HG03469 (cell line): ENCODE measurements around the gene FEM1B.

Experiments used
- ATAC-seq: cut with Tn5 transposase; IDR thresholded peaks from one replicate; pipeline ENCODE4 v1.9.1; 2021; ENCODE audit warnings: mild to moderate bottlenecking, moderate library complexity, moderate number of reproducible peaks; ENCODE audit not compliant: unreplicated experiment

The FEM1B gene

DNA sequence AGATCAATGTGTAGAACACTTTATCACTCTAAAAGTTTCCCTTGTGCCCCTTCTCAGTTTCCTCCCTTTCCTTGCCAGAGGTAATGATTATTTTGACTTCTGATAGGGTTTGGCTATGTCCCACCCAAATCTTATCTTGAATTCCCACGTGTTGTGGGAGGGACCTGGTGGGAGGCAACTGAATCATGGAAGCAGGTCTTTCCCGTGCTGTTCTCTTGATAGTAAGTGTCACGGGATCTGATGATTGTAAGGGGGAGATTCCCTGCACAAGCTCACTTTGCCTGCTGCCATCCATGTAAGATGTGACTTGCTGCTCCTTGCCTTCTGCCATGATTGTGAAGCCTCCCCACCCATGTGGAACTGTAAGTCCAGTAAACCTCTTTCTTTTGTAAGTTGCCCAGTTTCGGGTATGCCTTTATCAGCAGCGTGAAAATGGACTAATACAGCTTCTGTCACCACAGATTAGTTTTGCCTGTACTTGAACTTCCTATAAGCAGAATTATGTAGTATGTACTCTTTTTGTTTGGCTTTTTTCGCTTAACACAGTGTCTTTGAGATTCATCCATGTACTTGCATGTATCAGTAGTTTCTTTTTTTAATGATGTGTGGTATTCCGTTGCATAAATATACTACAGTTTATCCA is 7.2 kb downstream of the FEM1B start:
- ATAC-seq, result no peak

DNA sequence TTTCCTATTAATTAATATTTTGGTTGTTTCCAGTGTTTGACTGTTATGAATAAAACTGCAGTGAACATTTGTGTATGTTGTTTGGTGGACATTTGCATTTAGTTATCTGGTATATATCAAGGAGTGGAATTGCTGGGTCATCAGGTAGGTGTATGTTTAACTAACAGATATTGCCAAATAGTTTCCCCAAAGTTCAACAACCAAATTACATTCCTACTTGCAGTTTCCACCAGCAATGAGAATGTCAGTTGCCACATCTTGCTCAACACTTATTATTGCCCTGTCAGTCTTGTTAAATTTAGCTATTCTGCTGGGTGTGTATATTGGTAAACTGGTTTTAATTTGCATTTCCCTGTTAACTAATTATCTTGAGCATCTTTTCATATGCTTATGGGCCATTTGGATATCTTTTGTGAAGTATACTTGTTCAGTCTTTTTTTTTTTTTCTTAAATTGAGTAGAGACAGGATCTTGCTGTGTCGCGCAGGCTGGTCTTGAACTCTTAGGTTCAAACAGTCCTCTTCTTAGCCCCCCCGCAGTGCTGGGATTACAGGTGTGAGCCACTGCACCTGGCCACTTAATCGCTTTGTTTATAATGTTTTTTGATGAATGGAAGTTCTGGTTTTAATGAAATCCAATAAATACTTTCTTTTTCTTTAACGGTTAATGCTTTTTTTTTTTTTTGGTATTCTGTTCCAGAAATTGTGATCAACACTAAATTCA is 7.9 kb downstream of the FEM1B start:
- no peak for ATAC-seq

- no peak for ATAC-seq
Measured at GRCh38 chr15:68286256-68286655, 8.7 kb downstream of the FEM1B start.

DNA sequence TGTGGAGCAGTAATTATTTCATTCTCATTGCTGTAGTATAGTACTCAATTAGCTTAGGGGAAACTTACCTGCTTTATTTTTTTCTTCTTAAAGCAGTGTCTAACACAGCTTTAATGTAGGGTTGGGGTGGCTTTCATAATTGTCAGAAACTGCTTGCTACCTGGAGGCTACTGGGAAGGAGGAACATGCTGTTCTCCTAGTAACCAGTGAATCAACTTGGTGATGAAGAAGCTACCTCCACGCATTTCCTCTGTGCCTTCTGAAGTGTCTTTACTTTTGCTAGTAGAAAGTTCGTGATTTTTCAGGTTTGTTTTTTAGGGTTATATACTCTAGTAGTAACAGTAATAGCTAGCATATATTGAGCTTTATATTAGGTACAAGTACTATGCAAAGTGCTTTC is 11.5 kb downstream of the FEM1B start:
- no peak for ATAC-seq

DNA sequence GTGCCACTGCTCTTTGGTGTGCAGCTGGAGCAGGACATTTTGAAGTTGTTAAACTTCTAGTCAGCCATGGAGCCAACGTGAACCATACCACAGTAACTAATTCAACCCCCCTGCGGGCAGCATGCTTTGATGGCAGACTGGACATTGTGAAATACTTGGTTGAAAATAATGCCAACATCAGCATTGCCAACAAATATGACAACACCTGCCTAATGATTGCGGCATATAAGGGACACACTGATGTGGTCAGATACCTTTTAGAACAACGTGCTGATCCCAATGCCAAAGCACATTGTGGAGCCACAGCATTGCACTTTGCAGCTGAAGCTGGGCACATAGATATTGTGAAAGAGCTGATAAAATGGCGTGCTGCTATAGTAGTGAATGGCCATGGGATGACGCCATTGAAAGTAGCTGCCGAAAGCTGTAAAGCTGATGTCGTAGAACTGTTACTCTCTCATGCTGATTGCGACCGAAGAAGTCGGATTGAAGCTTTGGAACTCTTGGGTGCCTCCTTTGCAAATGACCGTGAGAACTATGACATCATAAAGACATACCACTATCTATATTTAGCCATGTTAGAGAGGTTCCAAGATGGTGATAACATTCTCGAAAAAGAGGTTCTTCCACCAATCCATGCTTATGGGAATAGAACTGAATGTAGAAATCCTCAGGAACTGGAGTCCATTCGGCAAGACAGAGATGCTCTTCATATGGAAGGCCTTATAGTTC is 12.2 kb downstream of the FEM1B start:
- no peak for ATAC-seq

- ATAC-seq, result no peak
Measured at GRCh38 chr15:68290715-68291114, 13.2 kb downstream of the FEM1B start.

DNA sequence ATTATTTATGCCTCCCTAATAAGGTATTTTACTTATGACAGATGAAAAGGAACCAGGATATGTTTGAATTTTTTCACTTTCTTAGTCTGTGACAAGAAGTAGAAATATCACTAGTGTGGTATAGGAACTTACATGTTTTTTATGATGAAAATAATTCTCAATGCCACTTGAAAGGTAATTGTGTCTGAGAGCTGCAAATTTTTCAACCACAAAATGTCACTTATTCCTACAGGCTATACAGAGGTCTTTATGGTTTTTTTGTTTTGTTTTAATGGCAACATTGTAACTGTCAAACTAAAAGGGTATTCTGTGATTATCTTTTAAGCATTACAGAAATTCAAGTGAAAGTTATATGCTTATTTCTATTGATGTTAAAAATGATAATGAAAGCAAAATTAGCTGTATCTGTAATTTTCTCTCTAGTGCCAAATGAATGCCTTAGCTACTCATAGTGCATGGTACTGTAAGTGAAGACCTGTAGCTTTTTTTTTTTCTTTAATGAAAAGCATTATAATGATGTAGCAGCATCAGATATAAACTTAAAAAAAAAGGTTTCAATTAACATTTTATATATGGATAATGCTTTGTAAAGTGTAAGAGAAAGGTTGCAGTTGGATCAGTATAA is 14.7 kb downstream of the FEM1B start:
- no peak for ATAC-seq

GRCh38 chr15:68292967-68293366 is 15.4 kb downstream of the FEM1B start:
- no peak for ATAC-seq

GRCh38 chr15:68295014-68295805 is 17.7 kb downstream of the FEM1B start:
- no peak for ATAC-seq

DNA sequence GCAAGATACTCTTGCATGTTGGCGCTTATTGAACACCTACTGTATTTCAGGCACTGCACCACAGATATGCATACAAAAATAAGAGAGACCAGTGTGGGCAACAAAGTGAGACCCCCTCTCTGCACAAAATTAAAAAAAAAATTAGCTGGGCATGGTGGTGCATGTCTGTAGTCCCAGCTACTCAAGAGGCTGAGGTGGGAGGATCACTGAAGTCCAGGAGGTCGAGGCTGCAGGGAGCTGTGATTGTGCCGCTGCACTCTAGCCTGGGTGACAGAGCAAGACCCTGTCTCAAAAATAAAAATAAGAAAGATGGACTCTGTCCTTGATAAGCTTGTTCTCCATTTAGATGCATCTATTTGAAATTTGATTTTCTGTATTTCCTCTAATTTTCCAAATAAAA is 20.8 kb downstream of the FEM1B start:
- ATAC-seq, result no peak

DNA sequence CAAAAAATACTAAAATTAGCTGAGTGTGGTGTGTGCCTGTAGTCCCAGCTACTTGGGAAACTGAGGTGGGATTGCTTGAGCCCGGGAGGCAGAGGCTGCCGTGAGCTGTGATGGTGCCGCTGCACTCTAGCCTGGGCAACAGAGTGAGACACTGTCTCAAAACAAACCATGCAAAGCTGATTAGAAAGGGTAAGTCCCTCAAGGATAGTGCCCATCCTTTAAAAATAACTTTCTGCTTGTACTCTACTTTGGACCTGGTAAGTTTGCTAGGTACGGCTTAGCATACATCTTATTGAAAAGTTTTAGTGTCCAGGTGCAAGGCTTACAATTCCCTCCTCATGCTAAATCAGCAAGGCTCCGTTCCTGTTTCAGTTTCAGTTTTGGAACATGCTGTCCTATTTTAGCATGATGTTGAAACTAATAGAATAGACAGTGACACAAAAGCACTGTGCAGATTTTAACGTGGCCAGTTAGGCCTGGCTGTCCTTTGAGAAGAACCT is 21.4 kb downstream of the FEM1B start:
- ATAC-seq, result peak; percentile 53

DNA sequence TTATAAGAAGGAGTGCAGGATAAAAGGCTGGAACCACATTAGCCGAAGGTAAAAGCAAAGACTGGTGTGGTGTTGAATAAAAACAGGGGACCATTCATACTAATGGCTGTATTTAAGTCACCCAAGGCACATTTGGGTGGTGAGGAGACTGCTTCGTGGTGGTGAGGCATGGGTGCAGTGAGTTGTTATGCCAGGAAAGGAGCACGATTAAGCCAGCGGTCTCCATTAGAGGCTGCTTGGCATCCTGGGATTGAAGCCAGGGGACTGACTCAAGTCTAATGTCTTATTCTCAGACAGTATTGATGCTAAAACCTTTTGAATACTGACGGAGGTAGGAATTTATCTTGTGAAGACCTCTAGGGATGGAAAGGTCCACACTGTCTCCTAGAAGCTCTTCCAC is 21.9 kb downstream of the FEM1B start:
- ATAC-seq, result no peak

- no peak for ATAC-seq
Measured at GRCh38 chr15:68300115-68300940, 22.8 kb downstream of the FEM1B start.

- ATAC-seq, result no peak
Measured at GRCh38 chr15:68301301-68301700, 23.8 kb downstream of the FEM1B start.

DNA sequence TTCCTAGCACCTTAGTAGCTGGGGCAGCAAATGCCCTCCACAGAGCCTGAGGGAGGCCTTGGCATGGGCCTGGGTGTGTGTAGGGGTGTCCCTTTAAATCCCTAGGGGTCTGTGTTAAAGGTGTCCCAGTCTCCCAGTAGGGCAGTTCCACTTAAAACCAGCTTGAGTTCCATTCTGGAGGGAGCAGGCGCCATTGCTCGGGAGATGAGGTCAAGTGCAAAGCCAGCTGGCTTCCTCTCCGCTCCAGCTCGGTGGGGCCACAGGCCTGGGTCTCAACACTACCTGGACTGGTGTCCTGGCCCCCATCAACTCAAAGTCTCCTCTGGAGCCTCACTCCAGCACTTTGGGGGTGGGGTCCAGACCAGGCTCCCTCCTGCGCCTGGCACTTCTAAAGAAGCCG is 25.2 kb downstream of the FEM1B start:
- no peak for ATAC-seq

GRCh38 chr15:68303134-68303533 is 25.6 kb downstream of the FEM1B start:
- no peak for ATAC-seq

DNA sequence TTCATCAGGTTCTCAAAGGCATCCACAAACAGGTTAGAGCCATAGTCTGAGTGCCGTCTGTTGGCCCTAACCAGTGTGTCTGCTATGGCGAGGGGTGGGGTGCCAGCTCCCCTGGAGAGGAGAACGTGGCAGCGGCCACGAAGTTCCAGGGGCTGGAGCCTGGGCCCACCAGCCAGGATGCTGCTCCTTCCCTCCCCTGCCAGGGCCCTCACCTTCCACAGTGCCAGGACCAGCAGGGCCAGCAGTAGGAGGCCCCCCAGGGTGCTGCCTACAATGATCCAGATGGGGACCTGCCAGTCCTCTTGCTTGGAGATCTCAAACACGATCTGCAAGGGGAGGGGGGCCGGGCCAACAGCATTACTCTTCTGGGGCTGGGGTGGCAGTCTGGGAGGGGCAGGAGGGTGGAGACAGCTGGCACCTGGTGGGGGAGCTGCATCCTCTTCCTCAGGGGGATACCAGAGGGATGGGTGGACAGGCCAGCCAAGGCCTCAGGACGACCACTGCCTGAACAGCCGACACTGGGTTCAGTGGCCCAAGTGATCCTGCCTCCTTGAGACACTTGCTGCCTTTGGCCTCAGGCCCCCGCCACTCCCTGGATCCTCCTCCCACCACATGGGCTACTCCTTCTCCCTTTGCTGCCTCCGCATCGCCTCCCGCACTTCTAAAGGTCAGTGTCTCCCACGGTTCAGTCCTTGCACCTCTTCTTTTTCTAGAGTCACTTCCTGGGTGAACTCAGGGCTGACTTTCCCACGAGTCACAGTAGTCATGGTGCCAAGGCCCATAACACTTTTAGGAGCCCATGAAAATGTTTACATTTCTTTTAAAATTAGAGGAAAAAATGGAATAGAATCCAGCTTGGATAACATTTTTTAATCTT is 26.3 kb downstream of the FEM1B start:
- no peak for ATAC-seq

- ATAC-seq, result no peak
Measured at GRCh38 chr15:68304589-68305337, 27.2 kb downstream of the FEM1B start.
